Measurements from ENCODE around the gene WDFY1. TPM values are rescaled to one million over a fixed set of nuclear protein-coding genes. Genes with fewer than 3 reads are reported as not detected.
"Not testable (repeated sequence)": the region's sequence is repeated elsewhere in the genome, so short reads cannot be mapped to it uniquely, and the experiment has no call there.

The WDFY1 gene
- total RNA-seq, 2 donors from 2014 or later, result 14.1 to 20.5 TPM

DNA sequence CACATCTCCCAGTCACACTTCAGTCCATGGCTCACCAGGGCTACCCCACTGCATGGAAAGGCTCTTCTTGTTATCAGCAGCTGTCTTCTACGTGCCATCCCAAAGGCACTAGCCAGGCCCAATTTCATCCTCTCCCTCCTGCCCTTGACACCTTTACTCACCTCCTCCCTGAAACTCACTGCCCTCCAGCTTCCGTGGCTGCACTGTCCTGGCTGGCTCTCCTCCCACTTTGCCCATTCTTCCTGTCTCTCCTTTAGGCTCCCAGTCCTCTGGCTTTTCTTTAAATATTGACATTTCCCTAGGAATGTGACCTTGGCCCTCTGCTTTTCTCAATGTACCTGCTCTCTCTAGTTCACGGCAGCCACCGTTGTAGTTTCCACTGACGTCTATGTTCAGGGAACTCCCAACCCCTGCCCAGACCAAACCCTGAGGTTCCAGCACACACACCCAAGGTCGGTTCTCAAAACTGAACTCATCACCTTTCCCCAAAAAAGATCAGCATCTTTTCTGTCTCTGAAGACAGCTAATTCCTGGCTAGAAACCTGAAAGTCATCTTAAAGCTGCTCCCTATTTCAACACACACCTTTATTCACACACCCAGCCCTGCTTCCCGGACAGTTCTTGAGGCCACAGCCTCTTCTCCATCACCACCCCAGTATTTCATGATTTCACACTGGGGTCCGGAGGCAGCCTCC, 36.7 kb downstream of the WDFY1 start:
- DNase-seq, result no peak
- intact Hi-C loops (cut with DNase I), result no loop called here
- peak in 1 of 2 donors; percentile 42 for ATAC-seq

DNA sequence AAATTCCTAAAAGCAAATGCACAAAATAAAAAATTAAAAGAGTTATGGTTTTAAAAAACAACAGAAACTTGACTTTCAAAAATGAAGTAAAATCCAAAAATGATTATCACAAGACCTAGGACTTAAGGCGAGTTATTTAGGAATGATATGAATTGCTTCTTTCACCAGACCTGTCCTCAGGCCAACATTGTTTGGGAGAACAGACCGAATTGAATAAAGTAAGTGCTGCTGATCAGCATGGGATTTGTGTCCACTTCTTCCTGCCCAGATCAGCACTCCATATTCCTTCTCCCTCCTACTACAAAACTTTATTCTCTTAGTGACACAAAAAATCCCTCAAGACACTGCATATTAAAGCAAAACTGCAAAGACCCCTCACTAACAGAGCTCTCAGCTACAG, 39.1 kb downstream of the WDFY1 start:
- DNase-seq (no peak), ATAC-seq (no peak)
- intact Hi-C loops (cut with DNase I), result no loop called here

DNA sequence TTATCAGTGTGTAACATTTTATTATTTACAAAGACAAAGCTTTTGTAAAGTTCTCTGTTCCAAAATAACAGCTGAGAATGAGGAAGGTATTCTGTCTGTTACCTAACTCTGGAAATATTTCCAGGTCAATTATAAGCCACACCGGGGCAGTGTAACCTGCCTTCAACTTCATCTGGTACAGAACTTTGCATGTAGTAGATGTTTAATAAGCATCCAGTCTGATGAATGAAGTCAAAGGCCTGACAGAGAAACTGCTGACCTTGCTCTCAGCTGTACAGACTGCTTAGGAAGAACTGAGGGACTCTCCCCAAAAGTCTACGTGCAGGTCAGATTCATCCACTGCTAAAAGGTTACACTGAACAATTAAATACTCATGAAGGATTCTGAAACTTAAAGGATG, 43.3 kb downstream of the WDFY1 start:
- intact Hi-C loops (cut with DNase I), result no loop called here
- ATAC-seq (no peak), DNase-seq (no peak)

DNA sequence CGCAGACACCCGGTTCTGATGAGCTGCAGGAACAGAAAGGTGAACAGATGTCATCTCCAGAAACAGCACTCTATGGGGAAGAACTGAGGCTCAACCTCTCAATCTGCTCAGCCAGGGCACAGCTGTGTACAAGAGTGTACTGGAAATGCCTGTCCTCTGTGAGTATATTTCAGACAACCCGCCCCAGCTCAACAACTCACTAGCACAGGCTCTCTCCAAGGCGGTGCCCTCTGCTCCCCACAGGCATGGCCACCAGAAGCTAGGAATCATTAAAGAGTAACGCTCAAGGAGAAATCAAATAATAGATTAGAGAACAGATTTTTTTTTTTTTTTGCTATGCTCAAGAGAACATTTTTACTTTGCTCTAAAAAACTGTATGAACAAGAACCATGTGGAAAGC, 43.8 kb downstream of the WDFY1 start:
- intact Hi-C loops (cut with DNase I), result no loop called here
- no peak for ATAC-seq
- no peak for DNase-seq

DNA sequence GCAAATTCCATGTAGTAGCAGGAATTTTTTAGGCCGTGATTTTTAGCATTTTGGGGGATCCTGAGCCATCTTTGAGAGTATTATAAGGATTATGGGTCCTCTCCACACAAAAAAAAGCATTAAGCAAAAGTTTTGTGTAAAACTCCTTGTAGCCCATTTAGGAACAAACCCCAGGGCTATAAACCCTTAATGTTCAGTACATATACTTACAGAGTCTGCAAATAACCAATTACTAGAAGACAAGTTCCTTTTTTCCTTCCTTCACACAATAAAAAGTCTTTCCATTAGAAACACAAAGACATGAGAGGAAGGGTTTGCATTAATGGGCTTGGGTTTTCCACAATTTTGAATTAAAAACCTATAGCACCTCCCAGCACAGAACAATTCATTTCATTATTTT, 44.6 kb downstream of the WDFY1 start:
- DNase-seq, result no peak
- intact Hi-C loops (cut with DNase I), result no loop called here
- ATAC-seq, result no peak

DNA sequence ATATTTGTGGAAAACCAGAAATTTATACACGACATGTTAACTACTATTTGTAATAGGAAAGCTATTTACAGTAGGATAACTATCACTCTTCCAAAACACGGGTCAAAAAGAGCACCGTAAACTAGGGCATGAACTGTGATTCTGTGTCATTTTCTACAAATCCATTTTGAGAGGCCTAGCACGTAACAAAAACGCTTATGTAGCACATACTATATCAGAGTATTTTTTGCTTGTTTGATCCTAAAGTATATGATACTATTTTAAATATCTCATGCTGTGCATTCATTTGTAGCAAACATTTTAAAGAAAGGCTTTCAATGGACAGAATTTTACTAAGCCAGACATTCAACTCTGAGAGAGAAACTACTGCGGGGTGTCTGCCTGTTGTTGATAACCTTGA, 45.1 kb downstream of the WDFY1 start:
- ATAC-seq (no peak), DNase-seq (no peak)
- intact Hi-C loops (cut with DNase I), result no loop called here

DNA sequence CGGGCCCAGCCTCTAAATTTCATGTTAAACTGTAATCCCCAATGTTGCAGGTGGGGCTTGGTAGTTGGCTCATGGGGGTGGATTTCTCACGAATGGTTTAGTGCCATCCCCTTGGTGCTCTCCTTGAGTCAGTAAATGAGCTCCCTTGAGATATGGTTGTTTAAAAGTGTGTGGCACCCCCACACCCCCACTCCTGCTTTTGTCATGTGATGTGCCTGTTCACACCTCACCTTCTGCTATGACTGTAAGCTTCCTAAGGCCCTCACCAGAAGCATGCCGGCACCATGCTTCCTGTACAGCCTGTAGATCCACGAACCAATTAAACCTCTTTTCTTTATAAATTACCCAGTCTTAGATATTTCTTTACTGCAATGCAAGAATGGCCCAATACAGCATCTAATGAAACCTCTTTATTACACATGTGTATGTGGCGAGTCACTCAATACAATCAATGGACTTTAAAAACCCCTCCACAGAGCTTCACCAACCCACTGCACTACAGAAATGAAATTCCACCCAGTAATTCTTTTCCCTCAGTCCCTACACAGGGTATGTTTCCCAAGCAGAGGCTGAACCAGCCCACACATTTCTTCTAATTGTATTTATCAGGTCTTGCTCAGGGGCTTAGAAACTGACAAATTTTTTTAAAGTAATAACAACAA, 47.3 kb downstream of the WDFY1 start:
- intact Hi-C loops (cut with DNase I), result no loop called here
- DNase-seq, result no peak
- no peak for ATAC-seq

DNA sequence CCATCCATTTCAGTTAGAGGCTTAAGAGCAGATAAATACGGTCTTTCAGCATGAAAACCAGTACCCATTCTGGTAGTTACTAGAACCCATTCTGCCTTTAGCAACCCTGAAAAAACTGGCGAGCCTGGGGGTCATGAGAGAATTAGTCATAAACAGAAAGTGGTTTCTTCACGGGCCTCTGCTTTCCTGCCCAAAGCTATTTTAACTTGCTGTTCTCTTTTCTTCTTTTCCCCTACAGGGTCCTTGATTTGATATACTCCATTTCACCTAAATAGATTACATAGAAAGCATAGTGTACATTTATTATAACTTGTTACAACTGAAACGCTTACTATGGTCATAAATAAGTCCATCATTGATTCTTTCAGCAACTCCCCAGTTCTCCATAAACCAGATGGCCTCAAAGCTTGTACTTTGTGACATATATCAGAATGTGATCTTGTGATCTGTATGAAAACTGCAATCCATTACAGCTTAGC, 48.3 kb downstream of the WDFY1 start:
- intact Hi-C loops (cut with DNase I), result no loop called here
- ATAC-seq, result no peak
- no peak for DNase-seq

DNA sequence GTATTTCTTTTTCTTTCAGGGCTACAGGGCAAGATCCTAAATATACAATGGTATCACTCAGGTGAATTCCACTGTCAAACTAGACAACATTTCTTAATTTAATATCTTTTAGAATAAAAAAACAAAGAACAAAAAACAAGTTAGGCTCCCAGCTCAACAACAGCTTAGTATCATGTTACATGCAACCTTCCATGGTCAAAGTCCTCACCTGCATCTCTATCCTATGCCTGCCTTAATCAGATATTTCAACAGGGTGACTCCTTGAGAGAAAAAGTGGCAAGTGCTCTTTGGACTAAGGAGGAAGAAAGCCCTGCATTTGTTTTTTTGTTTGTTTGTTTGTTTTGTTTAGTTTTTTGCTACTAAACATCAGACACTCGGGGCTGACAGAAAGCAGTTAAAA, 50.2 kb downstream of the WDFY1 start:
- intact Hi-C loops (cut with DNase I), result no loop called here

DNA sequence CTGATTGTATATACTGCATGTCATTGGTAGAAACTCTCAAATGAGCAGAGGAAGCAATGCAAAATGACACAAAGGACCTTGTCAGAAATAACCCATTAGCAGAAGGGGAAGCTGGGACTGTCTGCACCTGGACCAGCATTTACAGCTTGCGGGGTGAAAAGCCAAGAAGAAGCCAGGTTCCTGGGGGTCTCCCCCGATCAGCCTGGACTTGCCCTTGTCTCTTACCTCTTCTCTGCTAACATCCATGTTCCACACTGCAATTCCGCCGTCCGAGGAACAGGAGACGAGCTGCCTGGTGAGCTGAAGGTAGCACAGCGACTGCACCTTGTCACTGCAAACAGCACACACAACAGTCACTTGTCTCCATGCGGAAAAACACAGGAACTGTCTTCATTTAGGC, 51.1 kb downstream of the WDFY1 start:
- intact Hi-C loops (cut with DNase I), result no loop called here
- DNase-seq, result no peak
- ATAC-seq, result no peak

More for the DNA sequence above, 50.2 kb downstream of the WDFY1 start:
- DNase-seq, result no peak
- ATAC-seq, result no peak

DNA sequence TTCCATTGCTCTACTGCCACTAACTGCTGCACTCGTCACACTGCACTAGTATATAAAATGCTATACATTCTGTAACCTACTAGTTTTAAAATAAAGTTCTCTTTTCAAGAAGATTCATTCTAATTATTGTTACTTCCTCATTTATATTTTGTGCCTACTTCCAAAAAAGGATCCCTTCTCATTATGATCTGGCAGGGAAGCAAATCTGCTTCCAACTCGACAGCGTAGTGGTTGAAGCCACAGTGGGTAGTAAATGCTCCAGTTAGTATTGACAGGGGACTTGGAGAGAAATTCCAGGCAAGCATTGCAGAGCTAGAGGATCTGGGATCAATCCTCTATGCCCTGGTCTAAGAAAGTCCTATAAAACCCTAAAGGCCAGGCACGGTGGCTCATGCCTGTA, 54.4 kb downstream of the WDFY1 start:
- intact Hi-C loops (cut with DNase I), result no loop called here
- no peak for DNase-seq
- no peak for ATAC-seq

DNA sequence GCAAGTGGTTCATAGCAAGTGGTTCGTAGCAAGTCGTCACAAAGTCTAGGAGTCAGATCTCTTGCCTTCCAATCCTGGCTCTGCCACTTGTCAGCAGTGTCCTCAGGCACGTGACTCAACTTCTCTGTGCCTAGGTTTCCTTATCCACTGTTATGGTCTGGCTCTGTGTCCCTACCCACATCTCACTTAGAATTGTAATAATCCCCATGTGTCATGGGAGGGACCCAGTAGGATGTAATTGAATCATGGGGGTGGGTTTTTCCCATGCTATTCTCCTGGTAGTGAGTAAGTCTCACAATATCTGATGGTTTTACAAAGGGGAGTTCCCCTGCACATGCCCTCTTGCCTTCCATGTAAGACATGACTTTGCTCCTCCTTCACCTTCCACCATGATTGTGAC, 55.9 kb downstream of the WDFY1 start:
- no peak for ATAC-seq
- no peak for DNase-seq
- intact Hi-C loops (cut with DNase I), result no loop called here

DNA sequence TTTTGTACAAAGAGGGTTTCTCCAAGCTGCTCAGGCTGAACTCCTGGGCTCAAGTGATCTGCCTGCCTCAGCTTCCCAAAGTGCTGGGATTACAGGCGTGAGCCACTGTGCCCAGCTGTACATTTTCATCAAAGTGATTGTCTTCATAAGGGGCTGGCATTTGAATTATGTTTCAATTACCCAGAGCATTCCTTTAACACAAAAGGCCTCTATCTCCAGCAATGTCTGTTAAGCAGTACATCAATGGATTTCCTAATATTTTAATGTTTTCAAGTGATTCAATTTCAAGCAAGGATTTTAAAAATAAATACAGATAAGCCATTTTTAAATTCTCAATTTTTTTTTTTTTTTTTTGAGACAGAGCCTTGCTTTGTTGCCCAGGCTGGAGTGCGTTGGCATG, 56.9 kb downstream of the WDFY1 start:
- DNase-seq (no peak), ATAC-seq (no peak)
- intact Hi-C loops (cut with DNase I), result no loop called here

DNA sequence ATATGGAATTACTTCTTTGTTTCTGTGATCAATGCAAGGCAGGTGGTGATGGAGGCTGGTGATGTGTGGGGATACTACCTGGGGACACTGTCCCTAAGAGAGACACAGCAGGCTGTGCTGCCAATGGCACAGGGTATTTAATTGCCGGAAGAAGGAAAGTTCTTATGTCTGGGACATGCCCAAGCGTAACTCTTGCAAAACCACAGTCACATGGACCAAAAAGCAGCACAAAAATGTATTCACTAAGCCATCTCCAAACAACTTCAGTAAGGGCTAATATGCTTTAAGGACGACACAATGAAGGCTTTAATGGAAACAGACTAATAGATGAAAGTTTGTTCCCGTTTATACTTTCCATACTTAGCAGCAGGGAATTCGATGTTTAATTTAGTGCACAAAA, 58.0 kb downstream of the WDFY1 start:
- ATAC-seq (no peak), DNase-seq (no peak)
- intact Hi-C loops (cut with DNase I), result no loop called here

DNA sequence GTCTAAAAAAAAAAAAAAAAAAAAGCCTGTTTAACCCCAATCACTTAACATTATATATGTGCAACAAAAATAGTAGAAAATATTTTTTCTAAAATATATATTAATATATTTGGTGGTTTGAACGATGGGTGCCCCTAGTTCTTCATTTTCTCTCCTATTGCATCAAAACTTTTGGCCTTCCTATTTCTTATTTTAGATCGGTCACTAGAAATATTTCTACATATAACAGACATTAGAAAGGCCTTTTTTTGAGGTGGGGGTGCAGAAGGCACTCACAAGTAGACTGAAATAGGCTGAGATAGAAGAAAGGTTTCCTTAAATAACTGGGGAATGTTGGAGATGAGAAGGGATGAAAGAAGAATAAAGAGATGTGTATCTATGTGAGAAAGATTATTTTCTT, 58.4 kb downstream of the WDFY1 start:
- intact Hi-C loops (cut with DNase I), result no loop called here
- no peak for ATAC-seq
- no peak for DNase-seq

DNA sequence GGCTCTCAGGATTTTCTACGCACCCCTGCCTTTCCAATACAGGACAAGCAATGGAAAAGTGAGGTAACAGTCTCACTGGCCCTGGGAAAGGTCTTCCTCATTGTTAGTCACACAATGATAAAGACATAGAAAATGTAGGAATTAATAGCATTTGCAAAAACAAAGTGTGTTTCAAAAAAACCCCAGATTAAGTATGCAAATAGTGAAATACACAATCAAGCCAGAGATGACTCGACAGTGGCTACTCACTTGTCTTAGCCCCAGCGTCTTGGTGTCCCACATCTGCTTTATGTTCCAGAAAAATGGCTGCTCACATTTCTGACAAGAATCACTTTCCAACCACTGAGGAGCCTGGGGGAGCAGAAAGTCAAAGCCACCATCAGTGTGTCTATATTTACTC, 60.7 kb downstream of the WDFY1 start:
- intact Hi-C loops (cut with DNase I), result no loop called here
- DNase-seq (no peak), ATAC-seq (no peak)

DNA sequence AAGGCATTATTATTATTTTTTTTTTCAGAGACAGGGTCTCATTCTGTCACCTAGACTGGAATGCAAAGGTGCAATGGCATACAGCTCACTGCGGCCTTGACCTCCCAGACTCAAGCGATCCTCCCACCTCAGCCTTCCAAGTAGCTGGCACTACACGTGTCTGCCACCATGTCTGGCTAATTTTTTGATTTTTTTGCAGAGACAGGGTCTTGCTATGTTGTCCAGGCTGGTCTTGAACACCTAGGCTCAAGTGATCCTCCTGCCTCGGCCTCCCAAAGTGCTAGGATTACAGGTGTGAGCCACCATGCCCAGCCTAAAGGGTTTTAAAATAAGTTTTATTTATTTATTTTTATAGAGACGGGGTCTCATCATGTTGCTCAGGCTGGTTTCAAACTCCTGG, 62.4 kb downstream of the WDFY1 start:
- ATAC-seq (no peak), DNase-seq (no peak)
- intact Hi-C loops (cut with DNase I), result no loop called here

DNA sequence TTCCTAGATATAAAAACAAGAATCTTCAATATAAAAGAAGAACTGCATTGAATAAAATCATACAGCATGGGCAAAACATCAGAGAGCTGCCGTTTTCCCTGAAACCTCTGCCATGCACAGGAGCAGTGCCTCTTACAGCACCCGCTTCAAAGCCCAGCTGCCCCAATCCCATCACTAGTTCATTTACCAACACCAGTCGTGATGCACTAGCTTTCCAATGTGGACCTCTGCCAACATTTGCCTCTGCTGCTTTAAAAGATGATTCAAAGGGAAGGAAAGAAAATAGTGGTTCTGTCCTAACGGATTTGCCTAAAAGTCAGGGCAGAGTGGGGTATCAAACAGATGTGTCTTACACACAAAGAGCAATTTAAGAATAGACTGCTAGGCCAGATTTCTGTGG, 64.3 kb downstream of the WDFY1 start:
- no peak for ATAC-seq
- DNase-seq, result no peak
- intact Hi-C loops (cut with DNase I), result no loop called here

DNA sequence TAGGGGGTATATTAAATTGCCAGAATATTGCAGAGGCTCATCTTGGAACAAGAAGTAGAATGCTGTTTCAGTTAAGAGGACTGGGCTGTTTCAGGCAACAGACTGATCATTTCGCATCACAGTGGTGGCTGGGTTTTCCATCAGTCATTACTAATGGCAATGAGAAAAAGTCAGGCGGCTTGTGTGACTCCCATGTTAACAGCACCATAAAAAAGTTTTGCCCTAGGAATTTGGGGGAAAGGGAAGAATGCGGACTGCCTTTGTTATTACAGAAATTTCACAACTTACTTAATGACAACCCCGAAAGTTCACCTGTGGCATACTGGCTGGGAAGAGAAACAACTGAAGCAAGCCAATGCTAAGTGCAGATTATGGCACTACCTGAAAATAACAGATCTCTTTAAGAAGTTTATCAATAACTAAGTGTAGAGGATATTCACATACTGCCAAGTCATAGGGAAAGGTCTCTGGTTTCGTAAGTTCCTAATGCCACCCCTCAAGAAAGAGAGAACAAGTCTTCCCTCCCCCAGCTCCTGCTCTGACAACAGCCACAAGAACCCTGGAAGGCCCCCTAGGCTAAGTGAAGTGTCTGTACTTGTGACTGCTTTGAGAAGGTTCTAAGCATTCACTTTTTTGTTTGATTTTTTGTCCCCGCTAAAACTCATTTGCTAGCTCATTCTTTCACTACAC, 67.3 kb downstream of the WDFY1 start:
- DNase-seq (no peak), ATAC-seq (no peak)
- intact Hi-C loops (cut with DNase I), result no loop called here

DNA sequence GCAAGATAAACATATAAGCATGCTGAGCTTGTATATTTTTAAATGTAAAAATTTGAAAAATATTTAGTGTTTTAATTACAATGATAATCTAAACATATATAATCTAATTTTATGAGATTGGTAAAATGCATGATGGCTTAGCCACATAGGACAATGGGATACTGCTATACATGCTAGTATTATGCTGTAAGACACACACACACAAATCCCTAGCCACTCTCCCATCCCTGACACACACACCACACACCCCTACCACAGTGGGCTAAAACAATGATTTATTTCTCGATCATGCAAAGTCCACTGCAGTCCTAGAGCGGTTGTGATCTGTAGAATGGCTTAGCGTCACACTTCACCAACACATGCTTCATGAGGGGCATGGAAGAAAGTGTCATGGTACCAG, 71.5 kb downstream of the WDFY1 start:
- DNase-seq, result no peak
- intact Hi-C loops (cut with DNase I), result no loop called here
- no peak for ATAC-seq

DNA sequence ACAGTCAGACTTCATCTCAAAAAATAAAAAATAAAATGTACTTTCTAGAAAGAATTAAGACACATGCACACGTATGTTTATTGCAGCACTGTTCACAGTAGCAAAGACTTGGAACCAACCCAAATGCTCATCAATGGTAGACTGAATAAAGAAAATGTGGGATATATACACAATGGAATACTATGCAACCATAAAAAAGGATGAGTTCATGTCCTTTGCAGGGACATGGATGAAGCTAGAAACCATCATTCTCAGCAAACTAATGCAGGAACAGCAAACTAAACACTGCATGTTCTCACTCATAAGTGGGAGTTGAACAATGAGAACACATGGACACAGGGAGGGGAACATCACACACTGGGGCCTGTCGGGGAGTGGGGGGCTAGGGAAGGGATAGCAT, 72.4 kb downstream of the WDFY1 start:
- ATAC-seq; intact Hi-C loops (cut with DNase I); DNase-seq: not testable (repeated sequence)
